Liver (tissue), 9 donors: ENCODE measurements around the gene OTOP3. TPM values are rescaled to one million over a fixed set of nuclear protein-coding genes. Genes with fewer than 3 reads are reported as not detected.

Experiments used
- DNase-seq: peaks from one replicate; pipeline ENCODE4 v3.0.0-alpha.2; 2017; ENCODE audit warnings: low spot score
- H3K27ac ChIP-seq, 2 donors: one replicate each; pipeline ENCODE4 v1.7.0; 2013; ENCODE audit warnings: inconsistent platforms in 2 of 2, low read length in 2 of 2, control low read depth in 1 of 2, low read depth in 1 of 2, mild to moderate bottlenecking in 1 of 2
- H3K27me3 ChIP-seq, 4 donors: one replicate each; pipeline versions ENCODE4 v1.6.1 to v1.7.0; 2013; ENCODE audit warnings: low read length in 3 of 4, inconsistent platforms in 1 of 4, mild to moderate bottlenecking in 1 of 4, moderate library complexity in 1 of 4; ENCODE audit not compliant: control insufficient read depth in 4 of 4, insufficient read depth in 4 of 4
- H3K36me3 ChIP-seq, 4 donors: one replicate each; pipeline versions ENCODE4 v1.6.1 to v1.7.0; 2013; ENCODE audit warnings: low read length in 3 of 4, mild to moderate bottlenecking in 3 of 4, low read depth in 1 of 4, moderate library complexity in 1 of 4; ENCODE audit not compliant: control insufficient read depth in 4 of 4, insufficient read depth in 3 of 4
- H3K4me1 ChIP-seq, 4 donors: one replicate each; pipeline versions ENCODE4 v1.6.1 to v1.7.0; 2013; ENCODE audit warnings: low read length in 3 of 4, mild to moderate bottlenecking in 3 of 4, moderate library complexity in 1 of 4; ENCODE audit not compliant: control insufficient read depth in 4 of 4, insufficient read depth in 4 of 4
- H3K4me3 ChIP-seq, 3 donors: one replicate each; pipeline versions ENCODE4 v1.6.1 to v1.7.0; 2013; ENCODE audit warnings: low read length in 3 of 3, control low read depth in 1 of 3, low read depth in 1 of 3, mild to moderate bottlenecking in 1 of 3
- H3K9ac ChIP-seq, 2 donors: one replicate each; pipeline ENCODE4 v1.7.0; 2013; ENCODE audit warnings: low read length in 2 of 2, mild to moderate bottlenecking in 2 of 2, moderate library complexity in 2 of 2, control low read depth in 1 of 2, low read depth in 1 of 2
- H3K9me3 ChIP-seq, 4 donors: one replicate each; pipeline versions ENCODE4 v1.6.1 to v1.7.0; 2013; ENCODE audit warnings: low read length in 3 of 4; ENCODE audit not compliant: control insufficient read depth in 4 of 4
- EGR1 ChIP-seq, 2 donors: IDR thresholded peaks; 2 replicates each; pipeline ENCODE4 v1.6.1; 2016 to 2018; ENCODE audit warnings: antibody characterized with exemption in 2 of 2, low read depth in 2 of 2
- FOXA1 ChIP-seq: IDR thresholded peaks from 2 replicates; pipeline ENCODE4 v1.6.1; 2016; ENCODE audit warnings: antibody characterized with exemption
- FOXA2 ChIP-seq: IDR thresholded peaks from 2 replicates; pipeline ENCODE4 v1.6.1; 2016; ENCODE audit warnings: antibody characterized with exemption
- GABPA ChIP-seq, 2 donors: IDR thresholded peaks in 1 of 2; conservative IDR thresholded peaks in 1 of 2; 2 replicates each; pipeline ENCODE4 v1.6.1; 2016; ENCODE audit warnings: antibody characterized with exemption in 2 of 2, mild to moderate bottlenecking in 1 of 2, moderate library complexity in 1 of 2
- HNF4A ChIP-seq, 2 donors: conservative IDR thresholded peaks; 2 replicates each; pipeline ENCODE4 v1.6.1; 2016; ENCODE audit warnings: antibody characterized with exemption in 2 of 2, mild to moderate bottlenecking in 2 of 2
- HNF4G ChIP-seq: IDR thresholded peaks from 2 replicates; pipeline ENCODE4 v1.6.1; 2016; ENCODE audit warnings: antibody characterized with exemption
- JUND ChIP-seq, 2 donors: IDR thresholded peaks; 2 replicates each; pipeline ENCODE4 v1.6.1; 2016; ENCODE audit warnings: antibody characterized with exemption in 2 of 2
- NR2F2 ChIP-seq: IDR thresholded peaks from 2 replicates; pipeline ENCODE4 v1.6.1; 2016; ENCODE audit warnings: antibody characterized with exemption
- RAD21 ChIP-seq, 2 donors: IDR thresholded peaks; 2 replicates each; pipeline ENCODE4 v1.6.1; 2016; ENCODE audit warnings: antibody characterized with exemption in 2 of 2, mild to moderate bottlenecking in 2 of 2
- RXRA ChIP-seq, 2 donors: IDR thresholded peaks; 2 replicates each; pipeline ENCODE4 v1.6.1; 2017 to 2018; ENCODE audit warnings: antibody characterized with exemption in 2 of 2, mild to moderate bottlenecking in 1 of 2
- SP1 ChIP-seq: IDR thresholded peaks from 2 replicates; pipeline ENCODE4 v1.6.1; 2018; ENCODE audit warnings: antibody characterized with exemption, mild to moderate bottlenecking
- TAF1 ChIP-seq: conservative IDR thresholded peaks from 2 replicates; pipeline ENCODE4 v1.6.1; 2016; ENCODE audit warnings: antibody characterized with exemption, mild to moderate bottlenecking
- WGBS: extraction: QIAGEN DNeasy Blood & Tissue Kit; methylation state at CpG from one replicate; pipeline ENCODE4 v1.1.7; 2013; 5-methylcytosine and 5-hydroxymethylcytosine counted together
- polyA plus RNA-seq, 2 donors: library from polyadenylated mRNA; stranded (reverse) in 1 of 2; unstranded in 1 of 2; fragments of 200-250 nt in 1 of 2; fragments of >200 nt in 1 of 2; fragmentation: Nextera tagmentation in 1 of 2; extraction: Ambion mirVana in 1 of 2; gene quantifications; one replicate each; pipeline versions ENCODE4 v1.2.1 to v1.2.3, GENCODE V29; 2013 to 2015
- total RNA-seq, 2 donors: library from RNA; depleted of rRNA; stranded (reverse); fragments of >200 nt; gene quantifications; one replicate each; pipeline ENCODE4 v1.2.3, GENCODE V29; 2014
- TF ChIP-seq, protein P1 (sequence below): IDR thresholded peaks from 2 replicates; pipeline ENCODE4 v1.6.1; 2016; ENCODE audit warnings: antibody characterized with exemption, mild to moderate bottlenecking
- TF ChIP-seq, protein P2 (sequence below): IDR thresholded peaks from 2 replicates; pipeline ENCODE4 v1.6.1; 2016; ENCODE audit warnings: antibody characterized with exemption
- TF ChIP-seq, protein P3 (sequence below): IDR thresholded peaks from 2 replicates; pipeline ENCODE4 v1.6.1; 2016; ENCODE audit warnings: antibody characterized with exemption
- TF ChIP-seq, protein P4 (sequence below): fragments of 150-350 bp; IDR thresholded peaks from 2 replicates; pipeline ENCODE4 v1.5.1; 2017; ENCODE audit warnings: improper control_type of control experiment, low read depth, low read length; ENCODE audit not compliant: missing input control
- donor health status: healthy.
- donor health status: healthy.
- donor health status: healthy.
- donor health status: healthy.
- donor health status: healthy.

OTOP3 gene
- total and polyA plus RNA-seq, 4 donors: not detected

- H3K4me1 ChIP-seq: no peaks in the 10 kb centered on the region
- peaks cover 0 to 2% (median 0%) of the 10 kb centered on the region in 4 donors for H3K27me3 ChIP-seq
- no peak overlapping the region for H3K27ac ChIP-seq
- TF ChIP-seq FOXA1: no peak
- TF ChIP-seq, protein P1, sequence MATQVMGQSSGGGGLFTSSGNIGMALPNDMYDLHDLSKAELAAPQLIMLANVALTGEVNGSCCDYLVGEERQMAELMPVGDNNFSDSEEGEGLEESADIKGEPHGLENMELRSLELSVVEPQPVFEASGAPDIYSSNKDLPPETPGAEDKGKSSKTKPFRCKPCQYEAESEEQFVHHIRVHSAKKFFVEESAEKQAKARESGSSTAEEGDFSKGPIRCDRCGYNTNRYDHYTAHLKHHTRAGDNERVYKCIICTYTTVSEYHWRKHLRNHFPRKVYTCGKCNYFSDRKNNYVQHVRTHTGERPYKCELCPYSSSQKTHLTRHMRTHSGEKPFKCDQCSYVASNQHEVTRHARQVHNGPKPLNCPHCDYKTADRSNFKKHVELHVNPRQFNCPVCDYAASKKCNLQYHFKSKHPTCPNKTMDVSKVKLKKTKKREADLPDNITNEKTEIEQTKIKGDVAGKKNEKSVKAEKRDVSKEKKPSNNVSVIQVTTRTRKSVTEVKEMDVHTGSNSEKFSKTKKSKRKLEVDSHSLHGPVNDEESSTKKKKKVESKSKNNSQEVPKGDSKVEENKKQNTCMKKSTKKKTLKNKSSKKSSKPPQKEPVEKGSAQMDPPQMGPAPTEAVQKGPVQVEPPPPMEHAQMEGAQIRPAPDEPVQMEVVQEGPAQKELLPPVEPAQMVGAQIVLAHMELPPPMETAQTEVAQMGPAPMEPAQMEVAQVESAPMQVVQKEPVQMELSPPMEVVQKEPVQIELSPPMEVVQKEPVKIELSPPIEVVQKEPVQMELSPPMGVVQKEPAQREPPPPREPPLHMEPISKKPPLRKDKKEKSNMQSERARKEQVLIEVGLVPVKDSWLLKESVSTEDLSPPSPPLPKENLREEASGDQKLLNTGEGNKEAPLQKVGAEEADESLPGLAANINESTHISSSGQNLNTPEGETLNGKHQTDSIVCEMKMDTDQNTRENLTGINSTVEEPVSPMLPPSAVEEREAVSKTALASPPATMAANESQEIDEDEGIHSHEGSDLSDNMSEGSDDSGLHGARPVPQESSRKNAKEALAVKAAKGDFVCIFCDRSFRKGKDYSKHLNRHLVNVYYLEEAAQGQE: no peak
- TF ChIP-seq, protein P2, sequence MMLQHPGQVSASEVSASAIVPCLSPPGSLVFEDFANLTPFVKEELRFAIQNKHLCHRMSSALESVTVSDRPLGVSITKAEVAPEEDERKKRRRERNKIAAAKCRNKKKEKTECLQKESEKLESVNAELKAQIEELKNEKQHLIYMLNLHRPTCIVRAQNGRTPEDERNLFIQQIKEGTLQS: no peak
- no peak for TF ChIP-seq HNF4G
- TF ChIP-seq RAD21 (IDR thresholded peaks at IDR 0.05): no peak
- no peak for TF ChIP-seq HNF4A (conservative IDR thresholded peaks at IDR 0.05)
- TF ChIP-seq EGR1 (IDR thresholded peaks at IDR 0.05; ENCODE audit: low read depth in 2 of 2): no peak
- TF ChIP-seq FOXA2: no peak
- TF ChIP-seq GABPA (IDR thresholded peaks at IDR 0.05 in 1 of 2, conservative IDR thresholded peaks at IDR 0.05 in 1 of 2): no peak
- no peak for TF ChIP-seq SP1
- TF ChIP-seq NR2F2: no peak
- TF ChIP-seq, protein P3, sequence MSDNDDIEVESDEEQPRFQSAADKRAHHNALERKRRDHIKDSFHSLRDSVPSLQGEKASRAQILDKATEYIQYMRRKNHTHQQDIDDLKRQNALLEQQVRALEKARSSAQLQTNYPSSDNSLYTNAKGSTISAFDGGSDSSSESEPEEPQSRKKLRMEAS: no peak
- TF ChIP-seq JUND (IDR thresholded peaks at IDR 0.05): no peak
- TF ChIP-seq TAF1: no peak
- H3K9ac ChIP-seq: no peak overlapping the region
- WGBS: 64% methylated on average over 13 of the region's 13 CpGs
- no peak overlapping the region for H3K4me3 ChIP-seq
- H3K36me3 ChIP-seq: no peaks in the 10 kb centered on the region
- H3K9me3 ChIP-seq: no peaks in the 10 kb centered on the region
- no peak for DNase-seq
Measured at GRCh38 chr17:74943808-74944522, 8.3 kb downstream of the OTOP3 start.

DNA sequence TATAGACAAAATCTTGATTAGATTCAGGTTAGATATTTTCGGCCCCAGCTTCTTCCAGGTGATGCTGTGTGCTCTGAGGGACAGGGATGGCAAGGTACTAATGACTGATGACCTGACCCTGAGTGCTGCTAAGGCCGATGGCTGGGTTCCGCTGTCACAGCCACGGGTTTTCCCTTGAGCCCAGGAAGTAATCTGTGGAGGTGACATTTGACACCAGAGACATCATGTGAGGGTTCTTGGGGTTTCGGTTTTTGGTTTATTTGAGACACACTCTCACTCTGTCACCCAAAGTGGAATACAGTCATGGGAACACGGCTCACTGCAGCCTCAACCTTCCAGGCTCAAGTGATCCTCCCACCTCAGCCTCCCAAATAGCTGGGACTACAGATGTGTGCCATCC is 9.8 kb downstream of the OTOP3 start:
- H3K27me3 ChIP-seq: peaks cover 0 to 2% (median 0%) of the 10 kb centered on the region in 4 donors
- H3K27ac ChIP-seq: no peak overlapping the region
- no peak overlapping the region for H3K4me3 ChIP-seq
- TF ChIP-seq FOXA2 (no peak), RAD21 (IDR thresholded peaks at IDR 0.05) (no peak), JUND (IDR thresholded peaks at IDR 0.05) (no peak), RXRA (IDR thresholded peaks at IDR 0.05) (no peak), TAF1 (no peak), SP1 (no peak), HNF4G (no peak), EGR1 (IDR thresholded peaks at IDR 0.05; ENCODE audit: low read depth in 2 of 2) (no peak), FOXA1 (no peak), GABPA (IDR thresholded peaks at IDR 0.05 in 1 of 2, conservative IDR thresholded peaks at IDR 0.05 in 1 of 2) (no peak)
- TF ChIP-seq, protein P3: no peak
- TF ChIP-seq, protein P1: no peak
- TF ChIP-seq, protein P4, sequence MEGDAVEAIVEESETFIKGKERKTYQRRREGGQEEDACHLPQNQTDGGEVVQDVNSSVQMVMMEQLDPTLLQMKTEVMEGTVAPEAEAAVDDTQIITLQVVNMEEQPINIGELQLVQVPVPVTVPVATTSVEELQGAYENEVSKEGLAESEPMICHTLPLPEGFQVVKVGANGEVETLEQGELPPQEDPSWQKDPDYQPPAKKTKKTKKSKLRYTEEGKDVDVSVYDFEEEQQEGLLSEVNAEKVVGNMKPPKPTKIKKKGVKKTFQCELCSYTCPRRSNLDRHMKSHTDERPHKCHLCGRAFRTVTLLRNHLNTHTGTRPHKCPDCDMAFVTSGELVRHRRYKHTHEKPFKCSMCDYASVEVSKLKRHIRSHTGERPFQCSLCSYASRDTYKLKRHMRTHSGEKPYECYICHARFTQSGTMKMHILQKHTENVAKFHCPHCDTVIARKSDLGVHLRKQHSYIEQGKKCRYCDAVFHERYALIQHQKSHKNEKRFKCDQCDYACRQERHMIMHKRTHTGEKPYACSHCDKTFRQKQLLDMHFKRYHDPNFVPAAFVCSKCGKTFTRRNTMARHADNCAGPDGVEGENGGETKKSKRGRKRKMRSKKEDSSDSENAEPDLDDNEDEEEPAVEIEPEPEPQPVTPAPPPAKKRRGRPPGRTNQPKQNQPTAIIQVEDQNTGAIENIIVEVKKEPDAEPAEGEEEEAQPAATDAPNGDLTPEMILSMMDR: no peak
- H3K36me3 ChIP-seq: no peaks in the 10 kb centered on the region
- WGBS: 51% methylated on average over 6 of the region's 6 CpGs
- no peak overlapping the region for H3K9ac ChIP-seq
- H3K4me1 ChIP-seq: no peaks in the 10 kb centered on the region
- no peak for DNase-seq
- no peaks in the 10 kb centered on the region for H3K9me3 ChIP-seq
